ENCODE results near the gene PVR.
"Not testable (repeated sequence)": the region's sequence is repeated elsewhere in the genome, so short reads cannot be mapped to it uniquely, and the experiment has no call there.

DNA sequence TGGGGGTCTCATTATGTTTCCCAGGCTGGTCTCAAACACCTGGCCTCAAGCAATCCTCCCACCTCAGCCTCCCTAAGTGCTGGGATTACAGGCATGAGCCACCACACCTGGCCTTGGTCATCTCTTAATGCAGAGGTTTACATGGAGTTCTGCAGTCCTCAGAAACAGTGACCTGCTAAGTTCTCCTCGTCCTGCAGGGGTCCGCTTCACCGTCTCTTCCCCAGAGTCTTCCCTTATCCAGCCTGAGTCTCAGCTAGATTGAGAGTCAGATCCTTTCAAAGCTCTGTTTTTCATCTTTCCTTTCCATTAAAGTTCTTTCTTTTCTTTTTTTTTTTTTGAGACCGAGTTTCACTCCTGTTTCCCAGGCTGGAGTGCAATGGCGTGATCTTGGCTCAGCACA is 33.2 kb upstream of the PVR start:
- TF ChIP-seq, protein P1, sequence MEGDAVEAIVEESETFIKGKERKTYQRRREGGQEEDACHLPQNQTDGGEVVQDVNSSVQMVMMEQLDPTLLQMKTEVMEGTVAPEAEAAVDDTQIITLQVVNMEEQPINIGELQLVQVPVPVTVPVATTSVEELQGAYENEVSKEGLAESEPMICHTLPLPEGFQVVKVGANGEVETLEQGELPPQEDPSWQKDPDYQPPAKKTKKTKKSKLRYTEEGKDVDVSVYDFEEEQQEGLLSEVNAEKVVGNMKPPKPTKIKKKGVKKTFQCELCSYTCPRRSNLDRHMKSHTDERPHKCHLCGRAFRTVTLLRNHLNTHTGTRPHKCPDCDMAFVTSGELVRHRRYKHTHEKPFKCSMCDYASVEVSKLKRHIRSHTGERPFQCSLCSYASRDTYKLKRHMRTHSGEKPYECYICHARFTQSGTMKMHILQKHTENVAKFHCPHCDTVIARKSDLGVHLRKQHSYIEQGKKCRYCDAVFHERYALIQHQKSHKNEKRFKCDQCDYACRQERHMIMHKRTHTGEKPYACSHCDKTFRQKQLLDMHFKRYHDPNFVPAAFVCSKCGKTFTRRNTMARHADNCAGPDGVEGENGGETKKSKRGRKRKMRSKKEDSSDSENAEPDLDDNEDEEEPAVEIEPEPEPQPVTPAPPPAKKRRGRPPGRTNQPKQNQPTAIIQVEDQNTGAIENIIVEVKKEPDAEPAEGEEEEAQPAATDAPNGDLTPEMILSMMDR (IDR thresholded peaks at IDR 0.05; ENCODE audit: borderline replicate concordance, extremely low read depth, low read length, poor library complexity, severe bottlenecking) = not testable (repeated sequence)
- TF ChIP-seq EZH2 (IDR thresholded peaks at IDR 0.05; ENCODE audit: borderline replicate concordance, low read depth, low read length, severe bottlenecking) = not testable (repeated sequence)

Data from DND-41 (cell line).